Loucy (cell line): ENCODE data around the gene SCN4A.
A peak's percentile ranks its signal among the peaks of the same experiment; 100 is the strongest.
"Not testable (repeated sequence)": the region's sequence is repeated elsewhere in the genome, so short reads cannot be mapped to it uniquely, and the experiment has no call there.

Experiments used
- H2AFZ ChIP-seq: fragments of 200-600 bp; sonication (generic); 2 replicates; pipeline ENCODE4 v1.6.0; 2016; ENCODE audit warnings: antibody characterized with exemption, mild to moderate bottlenecking, low read length, moderate library complexity
- H3F3A ChIP-seq: fragments of 200-600 bp; 2 replicates; pipeline ENCODE4 v1.6.0; 2016; ENCODE audit warnings: antibody characterized with exemption, low read depth, mild to moderate bottlenecking
- H3K27me3 ChIP-seq: fragments of 200-600 bp; sonication (generic); 2 replicates; pipeline ENCODE4 v1.6.1; 2014; ENCODE audit warnings: low read length, mild to moderate bottlenecking; ENCODE audit not compliant: insufficient read depth, poor library complexity, severe bottlenecking
- H3K36me3 ChIP-seq: fragments of 200-600 bp; sonication (generic); 2 replicates; pipeline ENCODE4 v1.6.1; 2016; ENCODE audit warnings: low read length; ENCODE audit not compliant: insufficient read depth
- H3K4me1 ChIP-seq: fragments of 200-600 bp; sonication (generic); 2 replicates; pipeline ENCODE4 v1.5.1; 2014; ENCODE audit warnings: low read length, mild to moderate bottlenecking; ENCODE audit not compliant: insufficient read depth, poor library complexity, severe bottlenecking
- H3K4me2 ChIP-seq: fragments of 200-600 bp; sonication (generic); 2 replicates; pipeline ENCODE4 v1.6.0; 2014; ENCODE audit warnings: antibody characterized with exemption, low read length, low read depth, mild to moderate bottlenecking; ENCODE audit not compliant: poor library complexity, severe bottlenecking
- H3K4me3 ChIP-seq: fragments of 200-600 bp; sonication (generic); 2 replicates; pipeline ENCODE4 v1.5.1; 2014; ENCODE audit warnings: low read length, mild to moderate bottlenecking, mixed read lengths; ENCODE audit not compliant: poor library complexity, severe bottlenecking
- H3K79me2 ChIP-seq: fragments of 200-600 bp; sonication (generic); 2 replicates; pipeline ENCODE4 v1.6.1; 2014; ENCODE audit warnings: low read length; ENCODE audit not compliant: insufficient read depth
- H3K9ac ChIP-seq: fragments of 200-600 bp; sonication (generic); 2 replicates; pipeline ENCODE4 v1.6.0; 2014; ENCODE audit warnings: mild to moderate bottlenecking, low read depth, low read length, moderate library complexity; ENCODE audit not compliant: poor library complexity, severe bottlenecking
- H3K9me2 ChIP-seq: fragments of 200-600 bp; sonication (generic); replicated peaks from 2 replicates; pipeline ENCODE4 v1.6.1; 2016; ENCODE audit warnings: low read depth, low read length, mixed read lengths
- H3K9me3 ChIP-seq: fragments of 200-600 bp; sonication (generic); 2 replicates; pipeline ENCODE4 v1.6.1; 2014; ENCODE audit warnings: mild to moderate bottlenecking, antibody characterized with exemption, low read length, low read depth; ENCODE audit not compliant: insufficient read depth
- H4K20me1 ChIP-seq: fragments of 200-600 bp; sonication (generic); 2 replicates; pipeline ENCODE4 v1.6.0; 2014; ENCODE audit warnings: antibody characterized with exemption, low read length, mild to moderate bottlenecking; ENCODE audit not compliant: insufficient read depth, poor library complexity, severe bottlenecking
- CTCF ChIP-seq: fragments of 200-600 bp; sonication (generic); conservative IDR thresholded peaks from 2 replicates; pipeline ENCODE4 v1.5.1; 2014; ENCODE audit warnings: mild to moderate bottlenecking, antibody characterized with exemption, low read length
- EZH2phosphoT487 ChIP-seq: fragments of 200-600 bp; IDR thresholded peaks from 2 replicates; pipeline ENCODE4 v1.6.1; 2018; ENCODE audit warnings: antibody characterized with exemption, mild to moderate bottlenecking, moderate library complexity, borderline replicate concordance

SCN4A gene

GRCh38 chr17:63983320-63983719 is 10.6 kb upstream of the SCN4A start:
- no peak overlapping the region for H3K4me2 ChIP-seq
- no peaks in the 10 kb centered on the region for H3K9me2 ChIP-seq
- peaks cover 7% of the 10 kb centered on the region; the same call in 1 of the 2 replicates for H3K9me3 ChIP-seq
- H3F3A ChIP-seq, result no peaks in the 10 kb centered on the region
- H3K36me3 ChIP-seq, result no peaks in the 10 kb centered on the region
- H2AFZ ChIP-seq, result no peak overlapping the region
- no peak overlapping the region for H3K4me3 ChIP-seq
- no peaks in the 10 kb centered on the region for H3K27me3 ChIP-seq
- no peaks in the 10 kb centered on the region for H4K20me1 ChIP-seq
- H3K79me2 ChIP-seq, result no peaks in the 10 kb centered on the region
- H3K4me1 ChIP-seq, result peaks cover 45% of the 10 kb centered on the region
- H3K9ac ChIP-seq, result peak overlapping the region; percentile 17
- TF ChIP-seq EZH2phosphoT487 (no peak), CTCF (no peak)

GRCh38 chr17:63982641-63983040 is 9.9 kb upstream of the SCN4A start:
- H4K20me1 ChIP-seq, H3K9ac ChIP-seq, H3K9me2 ChIP-seq, H3K36me3 ChIP-seq, H3F3A ChIP-seq, H3K9me3 ChIP-seq, H3K4me3 ChIP-seq, H3K27me3 ChIP-seq, H3K4me2 ChIP-seq, H3K79me2 ChIP-seq, H2AFZ ChIP-seq: not testable (repeated sequence)
- peaks cover 41% of the 10 kb centered on the region for H3K4me1 ChIP-seq

- H3K4me2 ChIP-seq, result no peak overlapping the region
- H3K9me2 ChIP-seq, result no peaks in the 10 kb centered on the region
- H4K20me1 ChIP-seq, result no peaks in the 10 kb centered on the region
- H3K4me3 ChIP-seq, result no peak overlapping the region
- no peak overlapping the region for H2AFZ ChIP-seq
- no peaks in the 10 kb centered on the region for H3K36me3 ChIP-seq
- no peak overlapping the region for H3K9ac ChIP-seq
- TF ChIP-seq EZH2phosphoT487 (no peak), CTCF (no peak)
- H3F3A ChIP-seq, result no peaks in the 10 kb centered on the region
- no peaks in the 10 kb centered on the region for H3K27me3 ChIP-seq
- H3K9me3 ChIP-seq, result peaks cover 7% of the 10 kb centered on the region; the same call in 1 of the 2 replicates
- no peaks in the 10 kb centered on the region for H3K79me2 ChIP-seq
- H3K4me1 ChIP-seq, result peaks cover 21% of the 10 kb centered on the region
These were observed 5.8 kb upstream of the SCN4A start for GRCh38 chr17:63978272-63979200.

GRCh38 chr17:63976702-63977101 is 4.0 kb upstream of the SCN4A start:
- Histone ChIP-seq H3K4me3 (no peak overlapping the region), H3F3A (no peaks in the 10 kb centered on the region), H2AFZ (no peak overlapping the region), H3K4me1 (peaks cover 16% of the 10 kb centered on the region), H3K4me2 (no peak overlapping the region), H3K36me3 (no peaks in the 10 kb centered on the region), H3K9ac (no peak overlapping the region), H3K9me3 (peaks cover 1% of the 10 kb centered on the region; the same call in 1 of the 2 replicates), H3K27me3 (no peaks in the 10 kb centered on the region), H4K20me1 (no peaks in the 10 kb centered on the region), H3K79me2 (no peaks in the 10 kb centered on the region), H3K9me2 (no peaks in the 10 kb centered on the region)
- TF ChIP-seq CTCF (no peak), EZH2phosphoT487 (no peak)
